ENCODE measurements around the gene MCCC1.

The MCCC1 gene

GRCh38 chr3:182979674-182980191 is 119.6 kb downstream of the MCCC1 start:
- peak; percentile 17 to 31 for DNase-seq

DNA sequence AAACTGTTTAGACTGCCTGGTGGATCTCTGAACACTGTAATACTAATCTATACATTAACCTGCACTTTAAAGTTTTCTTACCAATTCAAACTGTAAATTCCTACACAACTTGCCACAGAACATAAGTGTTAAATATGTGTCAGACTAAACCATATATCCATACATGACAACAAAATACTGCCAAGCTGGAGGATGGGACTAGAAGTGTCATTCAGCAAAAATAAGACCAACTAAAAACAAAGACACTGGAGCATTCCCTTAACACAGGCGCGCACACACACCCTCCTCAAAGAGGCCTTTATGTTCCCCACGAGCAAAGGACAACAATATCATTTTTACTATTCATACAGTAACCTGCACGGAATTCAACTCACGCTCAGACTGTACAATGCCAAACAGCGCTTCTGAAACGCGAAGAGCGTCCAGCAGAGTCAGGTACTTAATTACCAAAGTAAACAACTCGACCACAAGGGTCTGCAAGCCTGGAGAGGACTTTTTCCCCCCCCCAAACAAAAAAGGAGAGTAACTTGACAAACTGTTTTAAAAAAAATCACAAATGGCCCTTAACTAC is 120.1 kb downstream of the MCCC1 start:
- no peak for DNase-seq

DNA sequence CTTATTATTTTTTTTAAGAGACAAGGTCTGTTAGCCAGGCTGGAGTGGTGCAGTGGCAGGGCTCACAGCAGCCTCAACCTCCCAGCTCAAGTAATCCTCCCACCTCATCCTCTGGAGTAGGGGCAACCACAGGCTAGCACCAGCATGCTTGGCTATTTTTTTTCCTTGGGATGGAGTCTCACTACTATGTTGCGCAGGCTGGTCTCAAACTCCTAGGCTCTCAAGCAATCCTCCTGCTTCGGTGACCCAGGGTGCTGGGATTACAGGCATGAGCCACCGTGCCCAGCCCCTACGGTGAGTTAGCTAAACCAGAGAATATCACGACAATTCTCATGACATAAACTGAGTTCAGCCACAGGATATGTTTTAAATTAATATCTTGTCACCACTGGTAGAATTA is 120.9 kb downstream of the MCCC1 start:
- no peak for DNase-seq

GRCh38 chr3:182973047-182973446 is 126.2 kb downstream of the MCCC1 start:
- DNase-seq: no peak

DNA sequence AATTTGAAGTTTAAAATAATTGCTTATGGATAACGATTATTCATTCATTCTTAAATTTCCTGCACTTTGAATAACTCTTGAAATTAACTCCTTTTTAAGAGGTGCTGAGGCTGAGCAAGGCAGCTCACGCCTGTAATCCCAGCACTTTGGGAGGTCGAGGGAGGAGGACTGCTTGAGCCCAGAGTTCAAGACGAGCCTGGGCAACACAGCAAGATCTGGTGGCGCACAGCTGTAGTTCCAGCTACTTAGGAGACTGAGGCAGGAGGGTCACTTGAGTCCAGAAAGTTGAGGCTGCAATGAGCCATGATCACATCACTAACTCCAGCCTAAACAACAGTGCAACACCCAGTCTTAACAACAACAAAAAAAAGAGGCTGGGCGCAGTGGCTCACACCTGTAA is 126.9 kb downstream of the MCCC1 start:
- DNase-seq: no peak

DNA sequence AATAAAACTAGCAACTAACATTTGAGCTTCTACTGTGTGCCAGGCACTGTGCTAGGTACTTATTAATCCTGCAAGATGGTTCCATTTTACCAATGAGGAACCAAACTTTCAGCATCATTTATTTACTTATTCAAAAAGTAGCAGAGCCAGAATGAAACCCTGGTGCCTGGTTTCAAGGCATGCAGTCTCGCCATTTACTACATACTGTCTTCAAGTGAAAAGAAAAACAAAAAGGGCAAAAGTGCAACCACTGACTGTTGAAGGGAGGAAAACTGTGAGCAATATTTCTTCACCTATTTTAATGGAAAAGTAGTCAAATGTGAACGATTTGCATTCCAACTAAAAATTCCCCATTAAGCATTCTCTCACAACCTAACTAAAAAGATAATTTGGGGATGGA is 127.7 kb downstream of the MCCC1 start:
- no peak for DNase-seq

GRCh38 chr3:182970811-182971418 is 128.4 kb downstream of the MCCC1 start:
- no peak for DNase-seq

GRCh38 chr3:182969853-182970252 is 129.4 kb downstream of the MCCC1 start:
- no peak for DNase-seq

DNA sequence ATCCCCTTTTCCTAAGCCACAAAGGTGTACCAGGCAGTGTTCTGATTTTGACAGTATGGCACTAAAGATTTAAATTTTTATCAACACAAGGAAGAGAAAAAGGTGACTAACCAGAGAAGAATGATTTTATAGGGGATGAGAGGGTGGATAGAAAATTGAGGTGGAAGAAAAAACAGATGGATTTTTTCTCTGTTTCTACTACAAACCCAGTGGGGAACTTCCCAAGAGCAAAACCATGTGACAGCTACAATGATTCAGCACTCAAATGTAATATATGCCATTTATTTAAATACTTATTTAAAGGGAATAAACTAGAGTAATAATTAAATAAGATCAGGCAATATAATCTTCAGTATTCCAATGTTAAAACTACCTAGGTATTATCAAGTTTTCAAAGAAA is 130.0 kb downstream of the MCCC1 start:
- DNase-seq: no peak

DNA sequence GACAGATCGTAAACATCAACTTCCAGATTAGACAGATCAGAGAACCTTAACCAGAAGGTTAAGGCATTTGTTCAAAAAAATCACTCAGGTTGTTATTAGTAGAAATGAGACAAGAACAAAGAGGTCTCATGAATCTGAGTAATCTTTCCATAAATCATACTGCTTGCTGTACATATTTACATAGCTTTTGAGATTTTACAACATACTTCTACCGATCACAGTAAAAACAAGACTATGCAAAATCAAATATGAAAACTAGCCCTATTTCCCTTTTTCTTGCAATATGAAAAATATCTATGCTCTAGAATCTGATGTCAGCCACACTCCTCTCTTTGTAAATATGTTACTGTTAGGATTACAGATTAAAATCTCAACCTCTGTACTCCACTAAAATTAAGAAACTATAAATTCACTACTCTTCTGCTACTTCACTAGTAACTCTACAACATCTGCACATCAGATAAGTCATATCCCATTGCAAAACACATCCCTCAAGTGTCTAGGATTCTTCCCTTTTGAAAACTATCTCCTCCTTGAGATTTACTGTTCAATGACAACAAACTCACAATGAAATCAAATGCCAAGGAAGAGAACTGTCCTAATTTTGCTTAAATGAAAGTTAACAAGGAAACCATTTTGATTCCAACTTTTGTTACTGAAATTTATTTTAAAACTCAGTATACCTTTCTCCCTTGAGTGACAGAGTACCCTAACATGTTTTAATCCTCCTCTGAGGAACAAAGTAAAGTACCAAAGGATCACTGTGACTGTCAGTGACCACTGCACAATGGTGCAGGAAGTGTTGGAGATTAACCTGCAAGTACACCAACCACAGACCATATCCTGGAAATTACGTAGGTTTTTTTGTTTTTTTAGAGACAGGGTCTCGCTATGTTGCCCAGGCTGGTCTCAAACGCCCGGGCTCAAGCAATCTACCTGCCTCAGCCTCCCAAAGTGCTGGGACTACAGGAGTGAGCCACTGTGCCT is 131.8 kb downstream of the MCCC1 start:
- DNase-seq: no peak

DNA sequence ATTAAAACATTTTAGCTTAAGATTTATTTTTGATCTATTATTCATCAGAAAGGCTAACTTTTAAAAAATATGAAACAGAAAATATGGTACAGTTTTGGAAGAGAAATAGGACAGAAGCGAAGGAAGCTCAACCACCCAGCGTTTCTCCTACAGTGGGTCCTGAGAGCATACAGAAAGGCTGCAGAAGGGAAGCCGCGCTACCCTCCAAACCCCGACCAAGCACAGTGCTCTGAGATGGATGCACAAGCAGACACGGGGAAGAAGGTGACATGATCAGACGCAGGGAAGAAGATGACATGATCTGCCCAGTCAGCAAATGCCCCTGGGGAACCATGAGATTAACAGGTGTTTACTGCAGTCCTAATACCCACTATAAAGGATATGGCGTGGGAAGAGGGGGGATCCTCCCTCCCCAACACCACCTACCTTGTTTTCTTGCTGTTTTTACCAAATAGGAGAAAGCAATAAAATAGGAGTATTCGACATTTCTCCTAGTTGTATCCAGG is 133.4 kb downstream of the MCCC1 start:
- DNase-seq: no peak
